ENCODE measurements around the gene DIP2C.
"Not testable (repeated sequence)": the region's sequence is repeated elsewhere in the genome, so short reads cannot be mapped to it uniquely, and the experiment has no call there.

Gene DIP2C

DNA sequence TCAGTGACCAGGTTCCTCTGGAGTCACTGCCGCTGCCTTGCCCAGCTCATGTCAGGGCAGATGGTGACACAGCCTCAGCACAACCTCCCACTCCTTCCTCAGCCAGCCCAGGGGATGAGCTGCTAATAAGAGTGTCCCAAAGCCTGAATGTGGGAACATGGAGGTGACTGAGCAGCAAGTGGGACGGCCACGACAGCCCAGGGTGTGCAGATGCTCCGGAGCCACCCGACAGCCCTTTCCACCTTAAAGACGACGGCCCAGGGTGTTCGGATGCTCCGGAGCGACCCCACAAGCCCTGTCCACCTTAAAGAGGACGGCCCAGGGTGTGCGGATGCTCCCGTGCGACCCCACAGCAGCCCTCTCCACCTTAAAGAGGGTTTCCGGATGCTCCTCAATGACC lies 89.2 kb downstream of the DIP2C start:
- Histone ChIP-seq H3K9me3 (no peaks in the 10 kb centered on the region), H3K27me3 (no peaks in the 10 kb centered on the region), H3K27ac (peak overlapping the region; percentile 82 to 93), H3K4me3 (no peak overlapping the region), H3K4me1 (peaks cover 0 to 85% (median 49%) of the 10 kb centered on the region in 4 donors), H3K36me3 (no peaks in the 10 kb centered on the region)
- intact Hi-C loops (cut with DNase I; ENCODE audit: low total_unique reads), result no loop called here
- TF ChIP-seq, protein P1, sequence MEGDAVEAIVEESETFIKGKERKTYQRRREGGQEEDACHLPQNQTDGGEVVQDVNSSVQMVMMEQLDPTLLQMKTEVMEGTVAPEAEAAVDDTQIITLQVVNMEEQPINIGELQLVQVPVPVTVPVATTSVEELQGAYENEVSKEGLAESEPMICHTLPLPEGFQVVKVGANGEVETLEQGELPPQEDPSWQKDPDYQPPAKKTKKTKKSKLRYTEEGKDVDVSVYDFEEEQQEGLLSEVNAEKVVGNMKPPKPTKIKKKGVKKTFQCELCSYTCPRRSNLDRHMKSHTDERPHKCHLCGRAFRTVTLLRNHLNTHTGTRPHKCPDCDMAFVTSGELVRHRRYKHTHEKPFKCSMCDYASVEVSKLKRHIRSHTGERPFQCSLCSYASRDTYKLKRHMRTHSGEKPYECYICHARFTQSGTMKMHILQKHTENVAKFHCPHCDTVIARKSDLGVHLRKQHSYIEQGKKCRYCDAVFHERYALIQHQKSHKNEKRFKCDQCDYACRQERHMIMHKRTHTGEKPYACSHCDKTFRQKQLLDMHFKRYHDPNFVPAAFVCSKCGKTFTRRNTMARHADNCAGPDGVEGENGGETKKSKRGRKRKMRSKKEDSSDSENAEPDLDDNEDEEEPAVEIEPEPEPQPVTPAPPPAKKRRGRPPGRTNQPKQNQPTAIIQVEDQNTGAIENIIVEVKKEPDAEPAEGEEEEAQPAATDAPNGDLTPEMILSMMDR (IDR thresholded peaks at IDR 0.05), result no peak
- DNase-seq, result peak in 1 of 2 donors; percentile 66

DNA sequence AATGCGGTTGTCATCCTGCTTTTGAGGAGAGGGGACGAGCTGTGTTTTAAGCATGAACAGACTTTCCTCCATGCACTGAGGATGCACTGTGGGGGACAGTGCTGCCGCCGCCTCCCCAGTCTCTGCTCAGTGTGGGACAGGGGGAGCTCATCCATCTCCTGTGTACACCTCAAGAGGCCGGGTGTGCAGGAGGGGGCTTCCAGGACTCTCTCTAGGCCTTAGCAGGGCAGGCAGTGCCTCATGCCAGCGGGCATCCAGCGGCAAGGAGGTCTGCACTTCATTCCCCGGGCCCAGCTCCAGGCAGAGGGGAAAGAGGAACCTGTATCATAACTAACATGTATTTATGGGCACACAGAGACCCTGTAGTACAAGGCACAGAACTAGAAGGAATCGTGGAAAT lies 89.7 kb downstream of the DIP2C start:
- H3K27me3 ChIP-seq, result no peaks in the 10 kb centered on the region
- TF ChIP-seq, protein P1 (IDR thresholded peaks at IDR 0.05), result no peak
- H3K4me1 ChIP-seq, result peaks cover 0 to 81% (median 48%) of the 10 kb centered on the region in 4 donors
- no peaks in the 10 kb centered on the region for H3K36me3 ChIP-seq
- peak in 1 of 2 donors; percentile 59 for DNase-seq
- no peak overlapping the region for H3K4me3 ChIP-seq
- H3K27ac ChIP-seq, result peak overlapping the region; percentile 82 to 93
- no peaks in the 10 kb centered on the region for H3K9me3 ChIP-seq
- intact Hi-C loops (cut with DNase I; ENCODE audit: low total_unique reads), result loop anchor here (10.0 kb wide), 1 partner anchor 85 kb away; the partner anchor contains the start of gene DIP2C

DNA sequence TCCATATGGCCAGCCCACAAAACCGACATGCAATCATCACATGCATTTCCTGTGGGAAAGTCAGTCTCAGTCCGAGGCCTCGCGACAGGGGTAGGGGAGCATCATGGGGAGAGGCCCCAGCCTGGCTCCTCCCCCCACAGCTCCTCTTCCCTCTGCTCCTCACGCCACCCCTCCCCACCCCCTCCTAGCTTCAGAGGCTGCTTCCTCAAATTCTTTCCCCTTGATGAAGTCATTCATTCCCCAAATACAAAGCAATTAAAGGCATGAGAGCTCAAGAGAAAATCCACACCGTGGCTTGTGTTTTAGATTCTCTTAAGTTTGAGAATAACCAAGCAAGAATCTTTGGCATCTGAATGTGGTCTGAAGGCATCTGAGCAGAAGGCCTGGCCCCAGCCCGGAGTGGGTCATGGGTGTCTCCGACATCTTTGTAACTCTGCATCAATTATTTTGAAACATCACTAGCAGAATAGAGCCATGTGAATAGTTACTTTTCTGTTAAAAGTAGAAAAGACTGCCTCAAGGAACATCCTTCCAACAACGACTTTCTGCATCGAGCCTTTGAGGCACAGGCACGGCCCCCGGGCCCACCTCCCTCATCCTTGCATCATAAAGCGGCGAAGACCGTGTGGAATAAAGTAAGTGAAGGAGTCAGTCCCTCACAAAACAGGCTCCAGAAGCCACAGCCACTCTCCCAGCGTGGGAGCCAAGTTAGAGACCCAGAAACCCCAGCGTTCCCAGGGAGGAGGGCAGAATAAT lies 90.9 kb downstream of the DIP2C start:
- Histone ChIP-seq H3K36me3 (no peaks in the 10 kb centered on the region), H3K27ac (peak overlapping the region; percentile 82 to 93), H3K27me3 (no peaks in the 10 kb centered on the region), H3K4me3 (no peak overlapping the region), H3K4me1 (peaks cover 0 to 70% (median 46%) of the 10 kb centered on the region in 4 donors), H3K9me3 (no peaks in the 10 kb centered on the region)
- TF ChIP-seq, protein P1 (IDR thresholded peaks at IDR 0.05), result no peak
- intact Hi-C loops (cut with DNase I; ENCODE audit: low total_unique reads), result loop anchor here (10.0 kb wide), 1 partner anchor 86 kb away; the partner anchor contains the start of gene DIP2C
- peak in 1 of 2 donors; percentile 58 for DNase-seq

DNA sequence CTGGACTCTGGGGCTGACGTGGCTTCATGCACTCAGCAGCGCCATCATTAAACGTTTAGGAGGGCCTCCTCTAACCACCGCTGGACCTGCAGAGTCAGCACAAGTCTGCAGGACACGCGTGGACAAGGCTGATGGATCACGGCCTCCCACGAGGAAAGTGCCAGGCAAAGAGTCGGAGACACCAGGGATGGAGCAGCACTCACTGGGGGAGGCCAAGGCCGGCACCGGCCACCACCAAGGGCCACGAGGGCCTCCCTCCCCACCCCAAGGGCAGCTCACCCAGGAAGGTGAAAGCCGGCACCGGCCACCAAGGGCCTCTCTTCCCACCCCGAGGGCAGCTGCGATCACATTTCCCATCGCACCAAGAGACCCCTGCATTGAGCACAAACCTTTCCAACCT lies 91.5 kb downstream of the DIP2C start:
- intact Hi-C loops (cut with DNase I; ENCODE audit: low total_unique reads), result loop anchor here (10.0 kb wide), 1 partner anchor 87 kb away; the partner anchor contains the start of gene DIP2C
- no peaks in the 10 kb centered on the region for H3K27me3 ChIP-seq
- peaks cover 0 to 65% (median 45%) of the 10 kb centered on the region in 4 donors for H3K4me1 ChIP-seq
- no peaks in the 10 kb centered on the region for H3K9me3 ChIP-seq
- H3K4me3 ChIP-seq, result no peak overlapping the region
- DNase-seq, result peak in 1 of 2 donors; percentile 60
- H3K27ac ChIP-seq, result peak overlapping the region; percentile 82 to 93
- no peaks in the 10 kb centered on the region for H3K36me3 ChIP-seq
- TF ChIP-seq, protein P1 (IDR thresholded peaks at IDR 0.05), result no peak

DNA sequence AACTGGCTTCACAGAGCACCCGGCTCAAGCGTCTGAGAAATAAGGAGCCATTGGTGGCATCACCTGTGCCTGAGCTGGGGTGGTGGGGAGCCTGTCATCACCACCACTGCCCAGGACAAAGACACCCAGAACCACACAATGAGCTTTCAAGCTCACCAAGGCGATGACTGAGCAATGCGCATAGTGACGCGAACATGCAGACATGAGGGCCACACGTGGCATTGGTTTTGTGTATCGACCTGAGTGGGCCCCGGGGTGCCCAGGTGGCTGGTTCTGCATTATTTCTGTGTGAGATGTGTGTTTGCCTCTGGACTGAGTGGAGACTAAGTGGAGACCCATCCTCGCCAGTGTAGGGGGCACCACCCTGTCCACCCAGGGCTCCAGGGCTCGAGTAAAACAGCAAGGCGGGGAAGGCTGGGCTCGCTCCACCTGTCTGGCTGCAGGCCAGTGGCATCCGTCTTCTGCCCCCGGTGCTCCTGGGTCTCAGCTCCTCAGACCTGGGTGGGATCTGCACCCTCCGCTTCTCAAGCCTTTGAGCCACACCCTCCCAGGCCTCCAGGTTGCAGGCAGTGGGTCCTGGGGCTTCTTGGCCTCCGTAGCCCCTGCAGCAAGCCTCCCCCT lies 92.6 kb downstream of the DIP2C start:
- H3K9me3 ChIP-seq, result no peaks in the 10 kb centered on the region
- H3K27me3 ChIP-seq, result no peaks in the 10 kb centered on the region
- H3K36me3 ChIP-seq, result no peaks in the 10 kb centered on the region
- peak overlapping the region; percentile 82 to 93 for H3K27ac ChIP-seq
- no peak overlapping the region for H3K4me3 ChIP-seq
- TF ChIP-seq, protein P1 (IDR thresholded peaks at IDR 0.05), result no peak
- peaks cover 0 to 54% (median 37%) of the 10 kb centered on the region in 4 donors for H3K4me1 ChIP-seq
- intact Hi-C loops (cut with DNase I; ENCODE audit: low total_unique reads), result loop anchor here (10.0 kb wide), 1 partner anchor 88 kb away; the partner anchor contains the start of gene DIP2C
- peak in 1 of 2 donors; percentile 56 for DNase-seq

DNA sequence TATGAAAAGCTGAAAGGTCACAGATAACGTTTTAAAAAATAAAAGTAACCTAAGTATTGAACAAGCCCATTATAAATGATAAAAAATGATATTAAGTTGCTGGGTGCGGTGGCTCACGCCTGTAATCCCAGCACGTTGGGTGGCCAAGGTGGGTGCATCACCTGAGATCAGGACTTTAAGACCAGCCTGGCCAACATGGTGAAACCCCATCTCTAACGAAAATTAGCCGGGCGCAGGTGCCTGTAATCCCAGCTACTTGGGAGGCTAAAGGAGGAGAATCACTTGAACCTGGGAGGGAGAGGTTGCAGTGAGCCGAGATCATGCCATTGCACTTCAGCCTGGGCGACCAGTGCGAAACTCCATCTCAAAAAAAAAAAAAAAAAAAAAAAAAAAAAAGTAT lies 93.3 kb downstream of the DIP2C start:
- not testable (repeated sequence) for H3K9me3 ChIP-seq, H3K36me3 ChIP-seq, H3K4me3 ChIP-seq, DNase-seq, H3K27me3 ChIP-seq
- intact Hi-C loops (cut with DNase I; ENCODE audit: low total_unique reads), result loop anchor here (10.0 kb wide), 1 partner anchor 89 kb away; the partner anchor contains the start of gene DIP2C
- H3K4me1 ChIP-seq, result peaks cover 0 to 47% (median 30%) of the 10 kb centered on the region in 4 donors
- H3K27ac ChIP-seq, result peak overlapping the region in 1 of 2 donors; percentile 93
